ENCODE measurements around the gene ADAM12. TPM values are rescaled to one million over a fixed set of nuclear protein-coding genes. Genes with fewer than 3 reads are reported as not detected.

Gene ADAM12
- polyA plus RNA-seq, 1 donor from 2014 or later = 0.09 TPM

DNA sequence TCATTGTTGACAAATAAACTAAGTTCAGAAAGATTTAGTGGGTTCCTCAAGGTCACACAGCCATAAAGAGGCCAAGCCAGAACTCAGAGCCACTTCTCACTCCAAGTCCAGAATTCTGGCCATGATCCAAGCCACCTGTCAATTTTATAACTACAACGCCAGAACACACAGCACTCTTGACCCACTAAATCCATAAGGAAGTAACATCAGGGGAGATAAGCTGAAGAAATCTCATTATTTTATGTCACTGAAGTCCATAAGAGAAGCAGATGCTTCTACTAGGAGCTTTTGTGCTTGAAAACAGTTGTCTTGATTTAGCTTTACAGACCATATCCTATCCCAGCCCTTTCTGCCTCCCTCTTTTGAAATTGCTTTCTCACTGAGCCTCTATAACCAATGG lies 15.9 kb downstream of the ADAM12 start:
- no peak overlapping the region for H2AFZ ChIP-seq (ENCODE audit: low read depth, low read length)
- H3K9me3 ChIP-seq (ENCODE audit: low read length) = no peaks in the 10 kb centered on the region
- no peaks in the 10 kb centered on the region for H3K27me3 ChIP-seq (ENCODE audit: insufficient read depth, low read depth, low read length)
- no peak for TF ChIP-seq RAD21 (conservative IDR thresholded peaks at IDR 0.05)
- no peak for TF ChIP-seq EP300 (conservative IDR thresholded peaks at IDR 0.05; ENCODE audit: poor library complexity, severe bottlenecking)
- TF ChIP-seq, protein P1, sequence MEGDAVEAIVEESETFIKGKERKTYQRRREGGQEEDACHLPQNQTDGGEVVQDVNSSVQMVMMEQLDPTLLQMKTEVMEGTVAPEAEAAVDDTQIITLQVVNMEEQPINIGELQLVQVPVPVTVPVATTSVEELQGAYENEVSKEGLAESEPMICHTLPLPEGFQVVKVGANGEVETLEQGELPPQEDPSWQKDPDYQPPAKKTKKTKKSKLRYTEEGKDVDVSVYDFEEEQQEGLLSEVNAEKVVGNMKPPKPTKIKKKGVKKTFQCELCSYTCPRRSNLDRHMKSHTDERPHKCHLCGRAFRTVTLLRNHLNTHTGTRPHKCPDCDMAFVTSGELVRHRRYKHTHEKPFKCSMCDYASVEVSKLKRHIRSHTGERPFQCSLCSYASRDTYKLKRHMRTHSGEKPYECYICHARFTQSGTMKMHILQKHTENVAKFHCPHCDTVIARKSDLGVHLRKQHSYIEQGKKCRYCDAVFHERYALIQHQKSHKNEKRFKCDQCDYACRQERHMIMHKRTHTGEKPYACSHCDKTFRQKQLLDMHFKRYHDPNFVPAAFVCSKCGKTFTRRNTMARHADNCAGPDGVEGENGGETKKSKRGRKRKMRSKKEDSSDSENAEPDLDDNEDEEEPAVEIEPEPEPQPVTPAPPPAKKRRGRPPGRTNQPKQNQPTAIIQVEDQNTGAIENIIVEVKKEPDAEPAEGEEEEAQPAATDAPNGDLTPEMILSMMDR (IDR thresholded peaks at IDR 0.05; ENCODE audit: poor library complexity, severe bottlenecking) = no peak
- TF ChIP-seq SMC3 (conservative IDR thresholded peaks at IDR 0.05; ENCODE audit: poor library complexity) = no peak
- no peak for TF ChIP-seq POLR2AphosphoS5 (IDR thresholded peaks at IDR 0.05)
- no peak for TF ChIP-seq EZH2 (IDR thresholded peaks at IDR 0.05; ENCODE audit: borderline replicate concordance, insufficient read depth, low read length, poor library complexity, severe bottlenecking)
- no peak for TF ChIP-seq MXI1 (conservative IDR thresholded peaks at IDR 0.05; ENCODE audit: poor library complexity, severe bottlenecking)
- no peak for TF ChIP-seq TAF1 (IDR thresholded peaks at IDR 0.05; ENCODE audit: low read depth)
- TF ChIP-seq, protein P2, sequence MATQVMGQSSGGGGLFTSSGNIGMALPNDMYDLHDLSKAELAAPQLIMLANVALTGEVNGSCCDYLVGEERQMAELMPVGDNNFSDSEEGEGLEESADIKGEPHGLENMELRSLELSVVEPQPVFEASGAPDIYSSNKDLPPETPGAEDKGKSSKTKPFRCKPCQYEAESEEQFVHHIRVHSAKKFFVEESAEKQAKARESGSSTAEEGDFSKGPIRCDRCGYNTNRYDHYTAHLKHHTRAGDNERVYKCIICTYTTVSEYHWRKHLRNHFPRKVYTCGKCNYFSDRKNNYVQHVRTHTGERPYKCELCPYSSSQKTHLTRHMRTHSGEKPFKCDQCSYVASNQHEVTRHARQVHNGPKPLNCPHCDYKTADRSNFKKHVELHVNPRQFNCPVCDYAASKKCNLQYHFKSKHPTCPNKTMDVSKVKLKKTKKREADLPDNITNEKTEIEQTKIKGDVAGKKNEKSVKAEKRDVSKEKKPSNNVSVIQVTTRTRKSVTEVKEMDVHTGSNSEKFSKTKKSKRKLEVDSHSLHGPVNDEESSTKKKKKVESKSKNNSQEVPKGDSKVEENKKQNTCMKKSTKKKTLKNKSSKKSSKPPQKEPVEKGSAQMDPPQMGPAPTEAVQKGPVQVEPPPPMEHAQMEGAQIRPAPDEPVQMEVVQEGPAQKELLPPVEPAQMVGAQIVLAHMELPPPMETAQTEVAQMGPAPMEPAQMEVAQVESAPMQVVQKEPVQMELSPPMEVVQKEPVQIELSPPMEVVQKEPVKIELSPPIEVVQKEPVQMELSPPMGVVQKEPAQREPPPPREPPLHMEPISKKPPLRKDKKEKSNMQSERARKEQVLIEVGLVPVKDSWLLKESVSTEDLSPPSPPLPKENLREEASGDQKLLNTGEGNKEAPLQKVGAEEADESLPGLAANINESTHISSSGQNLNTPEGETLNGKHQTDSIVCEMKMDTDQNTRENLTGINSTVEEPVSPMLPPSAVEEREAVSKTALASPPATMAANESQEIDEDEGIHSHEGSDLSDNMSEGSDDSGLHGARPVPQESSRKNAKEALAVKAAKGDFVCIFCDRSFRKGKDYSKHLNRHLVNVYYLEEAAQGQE (IDR thresholded peaks at IDR 0.05; ENCODE audit: borderline replicate concordance) = no peak
- no peak overlapping the region for H3K4me3 ChIP-seq (ENCODE audit: low read length)
- no peaks in the 10 kb centered on the region for H4K20me1 ChIP-seq (ENCODE audit: insufficient read depth)
- no peak overlapping the region for H3K9ac ChIP-seq (ENCODE audit: low read length)
- H3F3A ChIP-seq (ENCODE audit: insufficient read depth, low read length, poor library complexity, severe bottlenecking) = no peaks in the 10 kb centered on the region
- no peaks in the 10 kb centered on the region for H3K36me3 ChIP-seq (ENCODE audit: insufficient read depth, low read length)
- no peaks in the 10 kb centered on the region for H3K9me2 ChIP-seq (ENCODE audit: insufficient read depth, low read length)
- no peaks in the 10 kb centered on the region for H3K79me2 ChIP-seq (replicated peaks; ENCODE audit: insufficient read depth, low read length)
- no peak overlapping the region for H3K4me2 ChIP-seq (ENCODE audit: low read length)
- no peak overlapping the region for H3K27ac ChIP-seq (ENCODE audit: low read length)

DNA sequence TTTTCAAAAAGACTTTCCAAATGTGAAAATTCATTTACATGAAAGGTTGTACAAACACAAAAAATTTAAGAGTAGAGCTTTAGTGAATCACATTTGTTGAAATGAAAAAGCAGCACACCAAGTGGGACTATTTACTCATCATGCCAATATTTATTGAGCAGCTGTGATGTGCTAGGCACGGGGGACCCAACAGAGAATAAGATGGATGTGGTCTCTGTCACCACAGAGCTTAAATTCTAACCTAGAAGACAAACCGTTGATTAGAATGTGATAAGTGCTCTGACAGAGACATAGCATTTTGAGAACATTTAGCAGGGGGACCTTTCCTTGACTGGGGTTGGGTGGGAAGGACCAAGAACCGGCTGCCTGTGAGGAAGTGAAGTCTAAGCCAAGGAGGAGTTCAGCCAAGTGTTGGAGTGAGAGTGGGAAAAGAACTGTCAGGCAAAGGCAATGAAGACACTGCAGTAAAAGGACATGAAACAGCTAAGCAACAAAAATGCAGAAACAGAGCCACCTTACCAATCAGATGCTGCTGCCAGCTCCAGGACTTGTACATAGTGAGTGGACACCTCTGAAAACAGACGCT lies 19.1 kb downstream of the ADAM12 start:
- Histone ChIP-seq H3K27ac (ENCODE audit: low read length) (no peak overlapping the region), H3K9me3 (ENCODE audit: low read length) (no peaks in the 10 kb centered on the region), H3K27me3 (ENCODE audit: insufficient read depth, low read depth, low read length) (no peaks in the 10 kb centered on the region), H2AFZ (ENCODE audit: low read depth, low read length) (no peak overlapping the region), H3F3A (ENCODE audit: insufficient read depth, low read length, poor library complexity, severe bottlenecking) (no peaks in the 10 kb centered on the region), H3K79me2 (replicated peaks; ENCODE audit: insufficient read depth, low read length) (no peaks in the 10 kb centered on the region), H3K9ac (ENCODE audit: low read length) (no peak overlapping the region), H4K20me1 (ENCODE audit: insufficient read depth) (no peaks in the 10 kb centered on the region), H3K4me2 (ENCODE audit: low read length) (no peak overlapping the region), H3K9me2 (ENCODE audit: insufficient read depth, low read length) (no peaks in the 10 kb centered on the region), H3K36me3 (ENCODE audit: insufficient read depth, low read length) (no peaks in the 10 kb centered on the region), H3K4me3 (ENCODE audit: low read length) (no peak overlapping the region)
- no peak for TF ChIP-seq POLR2AphosphoS5 (IDR thresholded peaks at IDR 0.05)
- no peak for TF ChIP-seq EZH2 (IDR thresholded peaks at IDR 0.05; ENCODE audit: borderline replicate concordance, insufficient read depth, low read length, poor library complexity, severe bottlenecking)
- no peak for TF ChIP-seq EP300 (conservative IDR thresholded peaks at IDR 0.05; ENCODE audit: poor library complexity, severe bottlenecking)
- TF ChIP-seq, protein P2 (IDR thresholded peaks at IDR 0.05; ENCODE audit: borderline replicate concordance) = no peak
- TF ChIP-seq TAF1 (IDR thresholded peaks at IDR 0.05; ENCODE audit: low read depth) = no peak
- TF ChIP-seq SMC3 (conservative IDR thresholded peaks at IDR 0.05; ENCODE audit: poor library complexity) = no peak
- TF ChIP-seq MXI1 (conservative IDR thresholded peaks at IDR 0.05; ENCODE audit: poor library complexity, severe bottlenecking) = no peak
- no peak for TF ChIP-seq RAD21 (conservative IDR thresholded peaks at IDR 0.05)
- TF ChIP-seq, protein P1 (IDR thresholded peaks at IDR 0.05; ENCODE audit: poor library complexity, severe bottlenecking) = no peak
